NCI-H2227 (cell line): ENCODE measurements around the gene SYT9.
"Not testable (repeated sequence)": the region's sequence is repeated elsewhere in the genome, so short reads cannot be mapped to it uniquely, and the experiment has no call there.

ENCODE experiments used
- DNase-seq: peaks from one replicate; lab custom pipeline; 2025; ENCODE audit not compliant: unreplicated experiment; lab: John Stamatoyannopoulos, UW

Gene SYT9

GRCh38 chr11:7335442-7335841, 83.7 kb downstream of the SYT9 start:
- DNase-seq = not testable (repeated sequence)

GRCh38 chr11:7341551-7341950, 89.8 kb downstream of the SYT9 start:
- no peak for DNase-seq

GRCh38 chr11:7347611-7348431, 96.1 kb downstream of the SYT9 start:
- no peak for DNase-seq

- no peak for DNase-seq
Observed at GRCh38 chr11:7348432-7349304, 97.0 kb downstream of the SYT9 start.

GRCh38 chr11:7351228-7351627, 99.5 kb downstream of the SYT9 start:
- DNase-seq = no peak

GRCh38 chr11:7353100-7353499, 101.4 kb downstream of the SYT9 start:
- no peak for DNase-seq

GRCh38 chr11:7364660-7365059, 113.0 kb downstream of the SYT9 start:
- DNase-seq = no peak

- DNase-seq = no peak
Observed at GRCh38 chr11:7367803-7368202, 116.1 kb downstream of the SYT9 start.

GRCh38 chr11:7376386-7376785, 124.7 kb downstream of the SYT9 start:
- DNase-seq = no peak

GRCh38 chr11:7381937-7382336, 130.2 kb downstream of the SYT9 start:
- no peak for DNase-seq

- no peak for DNase-seq
Observed at GRCh38 chr11:7383406-7383805, 131.7 kb downstream of the SYT9 start.

- DNase-seq = no peak
Observed at GRCh38 chr11:7384691-7385090, 133.0 kb downstream of the SYT9 start.

GRCh38 chr11:7385532-7385931, 133.8 kb downstream of the SYT9 start:
- DNase-seq = no peak

GRCh38 chr11:7413961-7414915, 162.5 kb downstream of the SYT9 start:
- no peak for DNase-seq

GRCh38 chr11:7414973-7415817, 163.5 kb downstream of the SYT9 start:
- DNase-seq = no peak

GRCh38 chr11:7416080-7416479, 164.4 kb downstream of the SYT9 start:
- DNase-seq = no peak

- DNase-seq = no peak
Observed at GRCh38 chr11:7417328-7417727, 165.6 kb downstream of the SYT9 start.

GRCh38 chr11:7418061-7418460, 166.4 kb downstream of the SYT9 start:
- DNase-seq = no peak

- DNase-seq = no peak
Observed at GRCh38 chr11:7418906-7419305, 167.2 kb downstream of the SYT9 start.

- DNase-seq = no peak
Observed at GRCh38 chr11:7421136-7421535, 169.4 kb downstream of the SYT9 start.
